Mesendoderm (in vitro differentiated cells): ENCODE results near the gene VDAC1.

Source experiments
- DNase-seq: peaks from one replicate; pipeline ENCODE4 v3.0.0; 2013
- H2AK5ac ChIP-seq: 2 replicates; pipeline ENCODE4 v1.6.1; 2013; ENCODE audit warnings: low read length, inconsistent platforms
- H2BK120ac ChIP-seq: 2 replicates; pipeline ENCODE4 v1.6.1; 2013; ENCODE audit warnings: low read depth, mild to moderate bottlenecking, low read length, moderate library complexity, mixed read lengths
- H2BK15ac ChIP-seq: replicated peaks from 2 replicates; pipeline ENCODE4 v1.6.1; 2013; ENCODE audit warnings: low read depth, mild to moderate bottlenecking, moderate library complexity
- H2BK5ac ChIP-seq: 2 replicates; pipeline ENCODE4 v1.6.1; 2013; ENCODE audit warnings: low read length, inconsistent platforms
- H3K18ac ChIP-seq: 2 replicates; pipeline ENCODE4 v1.6.1; 2013; ENCODE audit warnings: mild to moderate bottlenecking, low read length, mixed read lengths
- H3K23ac ChIP-seq: one replicate; pipeline ENCODE4 v1.6.1; 2013; ENCODE audit warnings: low read length
- H3K27ac ChIP-seq: 2 replicates; pipeline ENCODE4 v1.5.1; 2013; ENCODE audit warnings: low read depth, mild to moderate bottlenecking, inconsistent platforms, low read length, moderate library complexity
- H3K27me3 ChIP-seq: 2 replicates; pipeline ENCODE4 v1.6.1; 2013; ENCODE audit warnings: low read length, control low read depth, mild to moderate bottlenecking, inconsistent platforms; ENCODE audit not compliant: insufficient read depth, poor library complexity
- H3K36me3 ChIP-seq: 2 replicates; pipeline ENCODE4 v1.6.1; 2013; ENCODE audit warnings: low read length, inconsistent platforms; ENCODE audit not compliant: control insufficient read depth, insufficient read depth
- H3K4ac ChIP-seq: one replicate; pipeline ENCODE4 v1.6.1; 2013; ENCODE audit warnings: low read depth, mild to moderate bottlenecking, low read length, moderate library complexity
- H3K4me1 ChIP-seq: 2 replicates; pipeline ENCODE4 v1.6.1; 2013; ENCODE audit warnings: low read depth, low read length, inconsistent platforms; ENCODE audit not compliant: control insufficient read depth
- H3K4me2 ChIP-seq: 2 replicates; pipeline ENCODE4 v1.6.1; 2013; ENCODE audit warnings: low read length
- H3K4me3 ChIP-seq: 2 replicates; pipeline ENCODE4 v1.5.1; 2013; ENCODE audit warnings: mild to moderate bottlenecking, low read length
- H3K56ac ChIP-seq: one replicate; pipeline ENCODE4 v1.6.1; 2013; ENCODE audit warnings: low read length
- H3K79me1 ChIP-seq: 2 replicates; pipeline ENCODE4 v1.6.1; 2013; ENCODE audit warnings: low read length, inconsistent platforms
- H3K79me2 ChIP-seq: 2 replicates; pipeline ENCODE4 v1.6.1; 2013; ENCODE audit warnings: mild to moderate bottlenecking, low read length; ENCODE audit not compliant: control insufficient read depth, insufficient read depth
- H3K9ac ChIP-seq: 2 replicates; pipeline ENCODE4 v1.6.1; 2013; ENCODE audit warnings: low read length, inconsistent platforms
- H4K5ac ChIP-seq: one replicate; pipeline ENCODE4 v1.6.1; 2013; ENCODE audit warnings: low read length
- H4K8ac ChIP-seq: one replicate; pipeline ENCODE4 v1.6.1; 2013; ENCODE audit warnings: low read depth, mild to moderate bottlenecking, control low read depth, low read length, moderate library complexity
- WGBS: extraction: QIAGEN DNeasy Blood & Tissue Kit; methylation state at CpG from one replicate; pipeline ENCODE4 v1.1.7; 2013; ENCODE audit warnings: low lambda C conversion rate, missing lambda C conversion rate; ENCODE audit not compliant: insufficient coverage; ENCODE audit errors: extremely low coverage; 5-methylcytosine and 5-hydroxymethylcytosine counted together

The VDAC1 gene

DNA sequence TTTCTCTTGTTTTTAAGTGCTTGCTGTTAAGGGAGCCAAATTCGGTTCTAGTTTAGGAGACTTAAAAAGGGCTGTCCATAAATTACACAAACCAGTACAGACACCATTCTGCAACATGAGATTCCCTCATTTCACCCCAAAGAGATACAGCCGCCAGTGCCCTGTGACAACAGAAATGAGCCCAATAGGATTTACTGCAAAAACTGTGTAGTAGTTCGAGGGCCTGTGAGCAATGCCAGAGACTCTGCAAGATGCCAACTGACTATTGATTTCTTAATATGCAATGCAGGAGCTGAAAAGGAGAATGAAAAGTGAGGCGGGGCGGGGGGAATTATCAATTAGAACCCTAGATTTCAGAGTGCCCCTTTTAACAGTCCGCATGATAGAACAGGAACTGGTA is 30.6 kb downstream of the VDAC1 start:
- H3K36me3 ChIP-seq, result peaks cover 9% of the 10 kb centered on the region
- H3K23ac ChIP-seq, result no peak overlapping the region
- H3K79me1 ChIP-seq, result peaks cover 2% of the 10 kb centered on the region
- no peak overlapping the region for H4K8ac ChIP-seq
- DNase-seq, result no peak
- H3K27me3 ChIP-seq, result no peaks in the 10 kb centered on the region
- H3K56ac ChIP-seq, result no peak overlapping the region
- H3K9ac ChIP-seq, result no peak overlapping the region
- H2AK5ac ChIP-seq, result no peak overlapping the region
- no peak overlapping the region for H3K4ac ChIP-seq
- H3K27ac ChIP-seq, result no peak overlapping the region
- H3K18ac ChIP-seq, result no peak overlapping the region
- no peak overlapping the region for H2BK120ac ChIP-seq
- no peak overlapping the region for H2BK15ac ChIP-seq
- no peaks in the 10 kb centered on the region for H3K79me2 ChIP-seq
- no peak overlapping the region for H4K5ac ChIP-seq
- no peak overlapping the region for H2BK5ac ChIP-seq
- WGBS, result no CpG with 5 or more reads among the region's 6 CpGs
- H3K4me2 ChIP-seq, result no peak overlapping the region
- no peaks in the 10 kb centered on the region for H3K4me1 ChIP-seq
- no peak overlapping the region for H3K4me3 ChIP-seq

DNA sequence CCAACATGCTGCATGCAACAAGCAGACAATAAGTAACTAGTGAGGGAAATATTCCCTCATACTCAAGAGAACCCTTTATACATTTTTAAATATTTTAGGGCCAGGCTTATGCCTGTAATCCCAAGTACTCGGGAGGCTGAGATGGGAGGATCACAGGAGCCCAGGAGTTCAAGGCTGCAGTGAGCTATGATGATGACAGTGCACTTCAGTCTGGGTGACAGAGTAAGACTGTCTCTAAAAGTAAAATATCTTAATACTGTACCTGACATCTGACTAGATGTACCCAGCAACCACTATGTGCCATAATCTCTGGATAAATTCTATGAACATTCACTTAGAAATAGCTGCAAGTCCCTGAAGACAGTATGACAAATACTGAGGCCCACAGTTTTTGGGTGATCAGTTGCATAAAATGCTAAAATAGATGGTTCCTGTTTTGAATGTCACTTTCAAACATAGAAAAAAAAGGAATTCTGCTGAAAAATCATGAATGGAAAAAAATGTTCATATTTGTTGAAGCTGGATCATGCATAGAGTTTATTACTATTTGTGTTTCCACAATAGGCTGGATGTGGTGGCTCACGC is 34.4 kb downstream of the VDAC1 start:
- Histone ChIP-seq H4K8ac (no peak overlapping the region), H3K79me1 (peaks cover 7% of the 10 kb centered on the region), H3K36me3 (peaks cover 6% of the 10 kb centered on the region), H3K4ac (no peak overlapping the region), H3K79me2 (peaks cover 8% of the 10 kb centered on the region), H3K4me3 (no peak overlapping the region), H3K27me3 (no peaks in the 10 kb centered on the region), H3K4me2 (no peak overlapping the region), H4K5ac (no peak overlapping the region), H2BK15ac (no peak overlapping the region), H3K23ac (no peak overlapping the region), H3K56ac (no peak overlapping the region), H2BK120ac (no peak overlapping the region), H3K18ac (no peak overlapping the region), H3K27ac (no peak overlapping the region), H3K9ac (no peak overlapping the region), H3K4me1 (no peaks in the 10 kb centered on the region), H2BK5ac (no peak overlapping the region), H2AK5ac (no peak overlapping the region)
- no CpG with 5 or more reads among the region's 2 CpGs for WGBS
- no peak for DNase-seq

DNA sequence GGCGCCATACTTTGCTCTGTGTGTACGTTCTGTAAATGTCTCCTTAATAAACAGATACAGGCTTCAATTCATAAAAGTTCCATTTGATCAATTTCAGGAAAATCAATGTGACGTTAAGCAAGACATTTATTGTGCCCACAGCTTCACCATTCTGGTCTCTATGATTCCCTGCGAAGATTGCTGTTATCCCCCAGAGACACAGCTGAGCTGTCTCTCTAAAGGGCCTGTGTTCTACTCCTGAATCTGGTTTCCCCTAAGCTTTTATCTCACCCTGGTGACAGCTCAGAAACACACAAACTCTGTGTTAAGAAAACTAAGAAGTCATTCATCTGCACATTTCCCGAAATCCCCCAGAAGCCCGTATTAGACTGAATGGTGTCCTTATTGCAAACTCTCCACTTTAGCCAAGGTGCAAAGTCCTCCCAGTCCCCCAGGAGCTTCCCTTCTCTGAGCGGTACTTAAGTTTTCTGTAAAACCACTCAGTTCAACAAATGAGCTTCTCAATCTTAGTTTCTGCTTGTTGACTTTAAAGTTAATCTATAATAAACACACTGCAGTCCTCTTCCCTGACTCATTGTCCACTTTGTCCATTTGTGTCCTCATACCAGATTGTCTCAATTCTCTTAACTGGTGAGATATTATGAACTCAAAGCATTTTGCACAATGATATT is 35.0 kb downstream of the VDAC1 start:
- Histone ChIP-seq H4K5ac (no peak overlapping the region), H2BK15ac (no peak overlapping the region), H3K4ac (no peak overlapping the region), H2AK5ac (no peak overlapping the region), H3K27ac (no peak overlapping the region), H3K79me1 (peaks cover 9% of the 10 kb centered on the region), H2BK120ac (no peak overlapping the region), H3K4me3 (no peak overlapping the region), H3K18ac (no peak overlapping the region), H4K8ac (no peak overlapping the region), H3K4me1 (no peaks in the 10 kb centered on the region), H3K9ac (no peak overlapping the region), H3K36me3 (peaks cover 6% of the 10 kb centered on the region), H3K23ac (no peak overlapping the region), H2BK5ac (no peak overlapping the region), H3K27me3 (no peaks in the 10 kb centered on the region), H3K79me2 (peaks cover 9% of the 10 kb centered on the region), H3K4me2 (no peak overlapping the region), H3K56ac (no peak overlapping the region)
- no CpG with 5 or more reads among the region's 7 CpGs for WGBS
- DNase-seq, result no peak

DNA sequence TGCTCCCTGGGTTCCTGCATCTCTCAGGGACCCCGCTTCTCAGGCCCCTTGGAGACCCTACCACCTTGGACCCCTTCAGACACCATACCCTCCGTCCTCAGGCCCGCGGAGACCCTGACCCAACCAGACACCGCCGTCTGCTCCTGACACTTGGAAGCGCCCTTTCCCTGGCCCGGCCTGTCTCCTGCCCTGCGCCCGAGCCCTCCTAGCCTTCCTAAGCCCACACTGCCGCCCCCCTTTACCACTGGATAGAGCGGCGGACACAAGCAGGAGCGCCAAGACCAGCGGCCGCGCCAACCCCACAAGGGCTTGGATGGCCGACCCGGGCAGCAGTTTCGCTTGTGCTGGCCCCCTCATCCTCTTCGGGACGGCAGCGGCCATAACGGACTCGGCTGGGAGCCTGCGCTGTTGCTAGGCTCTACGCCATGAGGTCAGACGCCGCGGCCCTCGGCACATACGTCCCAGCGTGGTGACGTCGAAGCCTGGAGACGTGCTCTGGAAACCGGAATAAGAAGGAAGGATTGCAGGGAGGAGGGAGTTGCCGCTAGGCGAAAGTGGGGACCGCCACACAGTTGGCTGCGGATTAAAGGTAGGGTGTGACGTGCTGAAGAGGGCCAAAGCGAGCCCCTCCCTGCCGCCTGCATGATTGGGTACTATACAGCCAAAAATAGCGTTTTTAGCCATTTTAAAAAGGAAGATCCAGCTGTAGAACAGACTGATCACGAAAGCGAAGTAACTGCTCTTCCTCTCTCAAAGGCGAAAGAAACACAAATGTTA is 36.4 kb downstream of the VDAC1 start, which contains the start of gene C5orf15:
TSS of gene C5orf15 (minus strand) at position 422 of the 777 bp plus-strand sequence. CDS start at position 381, 41 bp downstream.
- Histone ChIP-seq H3K36me3 (peaks cover 2% of the 10 kb centered on the region), H3K4me1 (no peaks in the 10 kb centered on the region), H3K4ac (no peak within 1 kb of the TSS), H2AK5ac (no peak within 1 kb of the TSS), H3K9ac (peak within 1 kb of the TSS; percentile 77), H2BK5ac (no peak within 1 kb of the TSS), H3K27me3 (no peaks in the 10 kb centered on the region), H3K27ac (no peak within 1 kb of the TSS), H3K79me1 (peaks cover 11% of the 10 kb centered on the region), H2BK15ac (no peak within 1 kb of the TSS), H3K56ac (peak within 1 kb of the TSS; percentile 84), H3K4me2 (peak within 1 kb of the TSS; percentile 78), H3K4me3 (peak within 1 kb of the TSS; percentile 86), H4K8ac (peak within 1 kb of the TSS; percentile 69), H4K5ac (no peak within 1 kb of the TSS), H2BK120ac (no peak within 1 kb of the TSS), H3K23ac (no peak within 1 kb of the TSS), H3K79me2 (peaks cover 9% of the 10 kb centered on the region), H3K18ac (no peak within 1 kb of the TSS)
- no CpG with 5 or more reads among the region's 48 CpGs for WGBS
- DNase-seq, result peak; percentile 99

GRCh38 chr5:133967698-133968203 is 37.0 kb downstream of the VDAC1 start:
- DNase-seq, result peak; percentile 24
- Histone ChIP-seq H3K4me2 (peak overlapping the region; percentile 78), H2AK5ac (no peak overlapping the region), H2BK15ac (no peak overlapping the region), H2BK120ac (no peak overlapping the region), H4K8ac (peak overlapping the region; percentile 69), H3K9ac (peak overlapping the region; percentile 77), H4K5ac (no peak overlapping the region), H3K36me3 (no peaks in the 10 kb centered on the region), H3K4me1 (no peaks in the 10 kb centered on the region), H3K4ac (no peak overlapping the region), H3K23ac (no peak overlapping the region), H2BK5ac (no peak overlapping the region), H3K27me3 (no peaks in the 10 kb centered on the region), H3K79me1 (peaks cover 11% of the 10 kb centered on the region), H3K79me2 (peaks cover 9% of the 10 kb centered on the region), H3K18ac (no peak overlapping the region), H3K4me3 (peak overlapping the region; percentile 86), H3K56ac (peak overlapping the region; percentile 84), H3K27ac (no peak overlapping the region)
- WGBS, result no CpG with 5 or more reads among the region's 12 CpGs
